GM12873 (cell line): ENCODE measurements around the gene GLCCI1.

Experiments used
- CTCF ChIP-seq: IDR thresholded peaks from 2 replicates; pipeline ENCODE4 v1.5.1; 2012; ENCODE audit warnings: low read depth, mild to moderate bottlenecking, moderate library complexity, low read length, control low read depth; ENCODE audit not compliant: insufficient read depth; ENCODE audit errors: missing control alignments

Gene GLCCI1

GRCh38 chr7:7962851-7963250, 5.7 kb upstream of the GLCCI1 start:
- no peak for TF ChIP-seq CTCF

GRCh38 chr7:7964250-7964649, 4.3 kb upstream of the GLCCI1 start:
- TF ChIP-seq CTCF = no peak

GRCh38 chr7:7964691-7965090, 3.9 kb upstream of the GLCCI1 start:
- no peak for TF ChIP-seq CTCF

GRCh38 chr7:7965301-7965700, 3.3 kb upstream of the GLCCI1 start:
- no peak for TF ChIP-seq CTCF

- TF ChIP-seq CTCF = no peak
Observed at GRCh38 chr7:7966141-7966734, 2.4 kb upstream of the GLCCI1 start.

GRCh38 chr7:7967886-7968543, 581 bp upstream of the GLCCI1 start:
- TF ChIP-seq CTCF = no peak

- TF ChIP-seq CTCF = peak; percentile 7
Observed at GRCh38 chr7:7969306-7970236, 975 bp downstream of the GLCCI1 start.
